Gastroesophageal sphincter (tissue), 4 donors: ENCODE measurements around the gene B9D1. TPM values are rescaled to one million over a fixed set of nuclear protein-coding genes. Genes with fewer than 3 reads are reported as not detected.

Experiments
- ATAC-seq: fragments of 150-250 bp; one replicate; pipeline ENCODE4 v1.9.1; 2016; ENCODE audit warnings: mild to moderate bottlenecking, moderate library complexity
- H3K27ac ChIP-seq, 4 donors: fragments of 200-600 bp; sonication (generic) in 3 of 4; 1 replicate in 3 of 4; 2 replicates in 1 of 4; pipeline ENCODE4 v1.5.1; 2016 to 2019
- H3K27me3 ChIP-seq: fragments of 200-600 bp; sonication (generic); one replicate; pipeline ENCODE4 v1.5.1; 2019
- H3K36me3 ChIP-seq, 2 donors: fragments of 200-600 bp; sonication (generic); one replicate each; pipeline ENCODE4 v1.5.1; 2019; ENCODE audit warnings: control low read depth in 1 of 2
- H3K4me1 ChIP-seq, 3 donors: fragments of 200-600 bp; sonication (generic); 1 replicate in 2 of 3; 2 replicates in 1 of 3; pipeline ENCODE4 v1.5.1; 2016 to 2019; ENCODE audit warnings: control low read depth in 2 of 3
- H3K4me3 ChIP-seq, 2 donors: fragments of 200-600 bp; sonication (generic); one replicate each; pipeline ENCODE4 v1.5.1; 2019; ENCODE audit warnings: mild to moderate bottlenecking in 1 of 2, moderate library complexity in 1 of 2
- H3K9me3 ChIP-seq, 3 donors: fragments of 200-600 bp; sonication (generic); one replicate each; pipeline ENCODE4 v1.5.1; 2017 to 2019; ENCODE audit warnings: control low read depth in 2 of 3
- EP300 ChIP-seq: sonication (generic); formaldehyde crosslinking; IDR thresholded peaks from one replicate; pipeline ENCODE4 v1.6.1; 2017; ENCODE audit warnings: antibody characterized with exemption, mild to moderate bottlenecking
- POLR2A ChIP-seq, 2 donors: fragments of 450-650 bp; IDR thresholded peaks; one replicate each; pipeline ENCODE4 v1.6.1; 2017; ENCODE audit warnings: antibody characterized with exemption in 2 of 2, mild to moderate bottlenecking in 2 of 2, moderate library complexity in 1 of 2
- POLR2AphosphoS5 ChIP-seq: sonication (generic); formaldehyde crosslinking; IDR thresholded peaks from one replicate; pipeline ENCODE4 v1.6.1; 2017; ENCODE audit warnings: antibody characterized with exemption
- WGBS, 2 donors: methylation state at CpG; one replicate each; pipeline ENCODE4 v1.1.5; 2018; ENCODE audit warnings: low coverage in 1 of 2; 5-methylcytosine and 5-hydroxymethylcytosine counted together
- total RNA-seq, 4 donors: library from RNA; depleted of rRNA; stranded (reverse); fragments of >200 nt; gene quantifications; one replicate each; pipeline ENCODE4 v1.1.0, GENCODE V29; 2016
- TF ChIP-seq, protein P1 (sequence below), 4 experiments: fragments of 200-600 bp in 2 of 4; fragments of 450-650 bp in 2 of 4; sonication (generic) in 1 of 4; IDR thresholded peaks; one replicate each; pipeline ENCODE4 v1.5.1; 2017 to 2019; ENCODE audit warnings: antibody characterized with exemption in 4 of 4, mild to moderate bottlenecking in 2 of 4, moderate library complexity in 2 of 4

The B9D1 gene, protein sequence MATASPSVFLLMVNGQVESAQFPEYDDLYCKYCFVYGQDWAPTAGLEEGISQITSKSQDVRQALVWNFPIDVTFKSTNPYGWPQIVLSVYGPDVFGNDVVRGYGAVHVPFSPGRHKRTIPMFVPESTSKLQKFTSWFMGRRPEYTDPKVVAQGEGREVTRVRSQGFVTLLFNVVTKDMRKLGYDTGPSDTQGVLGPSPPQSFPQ
- total RNA-seq: 10 to 100 TPM; 10.5 to 30.2 (median 16.2) TPM

DNA sequence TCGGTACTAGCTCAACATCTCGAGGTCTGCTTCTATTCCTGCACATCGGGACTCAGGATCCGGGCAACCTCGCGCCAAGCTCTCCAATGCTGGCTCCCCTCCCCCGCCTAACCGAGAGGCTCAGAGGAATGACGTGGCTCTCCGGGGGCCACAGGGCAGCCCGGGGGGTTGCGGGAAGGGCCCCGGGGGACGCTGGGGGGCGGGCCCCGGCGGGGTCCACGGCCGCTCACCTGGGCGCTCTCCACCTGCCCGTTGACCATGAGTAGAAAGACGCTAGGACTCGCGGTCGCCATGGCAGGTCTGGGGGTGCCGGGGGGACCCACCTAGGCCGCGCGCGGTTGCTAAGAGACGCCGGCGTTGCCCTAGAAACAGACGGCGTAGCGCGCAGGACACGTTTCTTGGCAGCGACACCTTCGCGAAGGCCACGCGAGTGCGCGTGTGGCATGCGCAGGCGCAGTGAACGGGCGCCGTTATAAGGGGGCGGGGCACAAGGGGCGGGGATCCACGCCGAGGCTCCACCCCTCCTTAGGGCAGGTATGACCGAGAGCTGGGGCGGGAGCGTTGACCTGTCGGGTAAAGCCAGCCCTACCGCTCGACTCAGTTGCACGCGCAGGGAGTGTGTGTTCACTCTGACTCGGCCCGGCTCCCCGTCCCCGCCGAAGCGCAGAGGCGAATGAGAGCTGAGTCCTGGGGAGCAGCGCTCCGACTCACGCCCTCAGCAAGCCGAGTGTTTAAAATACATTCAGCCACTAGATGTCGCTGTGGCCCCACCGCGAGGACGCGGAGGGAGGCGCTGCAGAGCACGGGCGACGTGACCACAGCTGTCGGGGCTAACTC lies at the start of gene B9D1:
B9D1 (minus strand) TSS at position 447 of the 837 bp plus-strand sequence; CDS start at position 293, 154 bp downstream.
- peak; percentile 95 for ATAC-seq
- 0% methylated on average over 8 of the region's 83 CpGs; no CpG with 5 or more reads in 1 of the 2 donors for WGBS, 2 donors
- H3K4me1 ChIP-seq: peaks cover 0 to 21% (median 9%) of the 10 kb centered on the region in 3 donors
- TF ChIP-seq EP300: no peak
- TF ChIP-seq, protein P1, sequence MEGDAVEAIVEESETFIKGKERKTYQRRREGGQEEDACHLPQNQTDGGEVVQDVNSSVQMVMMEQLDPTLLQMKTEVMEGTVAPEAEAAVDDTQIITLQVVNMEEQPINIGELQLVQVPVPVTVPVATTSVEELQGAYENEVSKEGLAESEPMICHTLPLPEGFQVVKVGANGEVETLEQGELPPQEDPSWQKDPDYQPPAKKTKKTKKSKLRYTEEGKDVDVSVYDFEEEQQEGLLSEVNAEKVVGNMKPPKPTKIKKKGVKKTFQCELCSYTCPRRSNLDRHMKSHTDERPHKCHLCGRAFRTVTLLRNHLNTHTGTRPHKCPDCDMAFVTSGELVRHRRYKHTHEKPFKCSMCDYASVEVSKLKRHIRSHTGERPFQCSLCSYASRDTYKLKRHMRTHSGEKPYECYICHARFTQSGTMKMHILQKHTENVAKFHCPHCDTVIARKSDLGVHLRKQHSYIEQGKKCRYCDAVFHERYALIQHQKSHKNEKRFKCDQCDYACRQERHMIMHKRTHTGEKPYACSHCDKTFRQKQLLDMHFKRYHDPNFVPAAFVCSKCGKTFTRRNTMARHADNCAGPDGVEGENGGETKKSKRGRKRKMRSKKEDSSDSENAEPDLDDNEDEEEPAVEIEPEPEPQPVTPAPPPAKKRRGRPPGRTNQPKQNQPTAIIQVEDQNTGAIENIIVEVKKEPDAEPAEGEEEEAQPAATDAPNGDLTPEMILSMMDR (IDR thresholded peaks at IDR 0.05): peak in 3 of 4 experiments; percentile 97 to 99 (median 99)
- TF ChIP-seq POLR2A (IDR thresholded peaks at IDR 0.05): peak; percentile 6 to 31
- TF ChIP-seq POLR2AphosphoS5: peak; percentile 67
- H3K36me3 ChIP-seq: peaks cover 0 to 17% of the 10 kb centered on the region in 2 donors
- H3K9me3 ChIP-seq: no peaks in the 10 kb centered on the region
- H3K27me3 ChIP-seq: no peaks in the 10 kb centered on the region
- H3K27ac ChIP-seq: peak within 1 kb of the TSS; percentile 13 to 90 (median 88)
- H3K4me3 ChIP-seq: peak within 1 kb of the TSS; percentile 50 to 84

DNA sequence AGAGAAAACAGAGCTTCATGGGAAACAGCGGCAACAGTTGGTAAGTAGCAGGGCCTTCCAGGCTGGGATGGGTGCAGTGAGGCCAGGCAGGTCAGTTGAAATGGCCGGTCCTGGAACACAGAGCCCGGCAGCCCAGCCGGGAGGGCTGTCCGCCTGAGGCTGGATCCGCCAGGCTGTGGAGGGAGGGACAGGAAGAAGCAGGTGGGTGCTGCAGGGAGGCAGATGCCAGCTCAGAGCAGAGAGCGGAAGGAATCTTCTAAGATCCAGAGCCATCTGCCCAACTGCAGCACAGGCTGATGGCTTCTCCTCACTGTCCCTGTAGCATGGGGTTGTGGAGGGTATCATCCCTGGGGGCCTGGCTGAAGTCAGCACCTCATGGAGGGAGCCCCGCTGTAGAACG lies 49.1 kb upstream of the B9D1 start:
- Histone ChIP-seq H3K36me3 (no peaks in the 10 kb centered on the region), H3K4me1 (peaks cover 0 to 16% (median 0%) of the 10 kb centered on the region in 3 donors), H3K27me3 (no peaks in the 10 kb centered on the region), H3K9me3 (no peaks in the 10 kb centered on the region), H3K27ac (peak overlapping the region in 1 of 4 donors; percentile 36), H3K4me3 (peak overlapping the region in 1 of 2 donors; percentile 42)
- WGBS, 2 donors: 36% methylated on average over 5 of the region's 9 CpGs; no CpG with 5 or more reads in 1 of the 2 donors
- ATAC-seq: no peak
- no peak for TF ChIP-seq POLR2A (IDR thresholded peaks at IDR 0.05)
- TF ChIP-seq POLR2AphosphoS5: no peak
- no peak for TF ChIP-seq EP300
- TF ChIP-seq, protein P1 (IDR thresholded peaks at IDR 0.05): no peak

DNA sequence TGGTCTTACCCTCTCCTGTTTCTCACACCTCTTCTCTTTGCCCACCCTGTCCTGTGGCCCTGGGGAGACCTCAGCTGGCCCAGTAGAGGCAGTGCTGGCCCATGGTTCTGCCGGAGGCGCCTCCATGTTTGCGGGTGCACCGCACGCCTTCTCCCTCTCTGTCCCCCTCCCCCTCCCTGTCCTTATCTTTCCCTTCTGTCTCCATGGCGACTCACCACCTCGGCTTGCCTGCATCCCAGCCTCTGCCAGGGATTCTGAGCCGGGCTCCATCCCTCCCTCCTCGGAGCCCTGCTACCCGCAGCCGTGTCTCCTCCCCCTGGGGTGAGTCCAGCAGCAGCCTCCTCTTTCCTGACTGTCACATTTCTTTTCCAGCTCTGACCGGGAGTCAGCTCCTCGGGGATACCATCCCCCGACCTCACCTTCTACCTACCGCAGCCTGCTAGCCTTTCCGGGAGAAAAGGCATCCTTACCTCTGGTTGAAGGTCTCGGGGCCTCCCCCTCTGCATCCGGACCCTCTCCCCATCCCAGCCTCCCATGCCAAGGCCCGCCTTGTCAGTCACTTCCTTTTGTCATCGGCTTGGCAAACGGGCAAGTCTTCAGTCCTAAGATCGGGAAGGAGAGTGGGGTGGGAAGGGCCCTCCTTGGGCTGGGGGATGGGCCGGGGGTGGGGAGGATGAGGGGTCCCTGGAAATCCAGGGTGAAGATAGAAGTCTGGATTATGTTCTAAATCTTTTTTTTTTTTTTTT lies 48.5 kb upstream of the B9D1 start, which contains the start of gene RNF112:
RNF112 (plus strand) TSS at position 358 of the 746 bp plus-strand sequence; CDS start at position 535, 177 bp downstream.
- no peaks in the 10 kb centered on the region for H3K36me3 ChIP-seq
- H3K9me3 ChIP-seq: no peaks in the 10 kb centered on the region
- 8 to 60% methylated on average over 6 to 19 of the region's 23 CpGs for whole genome bisulfite sequencing, 2 donors
- H3K27ac ChIP-seq: peak within 1 kb of the TSS in 2 of 4 donors; percentile 14 to 36
- no peaks in the 10 kb centered on the region for H3K27me3 ChIP-seq
- TF ChIP-seq, protein P1 (IDR thresholded peaks at IDR 0.05): peak in 3 of 4 experiments; percentile 12 to 40 (median 38)
- no peak for TF ChIP-seq EP300
- peak; percentile 30 for ATAC-seq
- peak within 1 kb of the TSS in 1 of 2 donors; percentile 42 for H3K4me3 ChIP-seq
- H3K4me1 ChIP-seq: peaks cover 0 to 16% (median 0%) of the 10 kb centered on the region in 3 donors

DNA sequence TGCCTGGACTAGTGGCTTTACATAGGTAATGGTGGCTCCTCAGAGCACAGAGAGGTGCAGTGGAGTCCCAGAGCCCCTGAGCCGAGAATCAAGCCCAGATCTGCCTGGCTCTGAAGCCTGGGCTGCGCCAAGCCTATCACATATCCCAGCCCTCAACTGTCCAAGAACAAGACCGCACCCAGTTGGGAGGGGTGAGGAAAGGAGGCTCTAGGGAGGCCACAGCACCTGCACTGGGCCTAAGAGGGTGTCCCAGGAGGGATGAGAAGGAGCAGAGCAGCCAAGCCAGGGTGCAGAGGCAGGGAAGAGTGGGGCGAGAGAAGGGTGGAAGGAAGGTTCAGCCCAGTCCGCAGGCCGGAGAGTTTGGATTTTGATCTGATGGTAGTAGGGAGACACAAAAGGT lies 47.6 kb upstream of the B9D1 start:
- Histone ChIP-seq H3K27me3 (no peaks in the 10 kb centered on the region), H3K9me3 (no peaks in the 10 kb centered on the region), H3K4me1 (peaks cover 0 to 16% (median 0%) of the 10 kb centered on the region in 3 donors), H3K27ac (no peak overlapping the region), H3K36me3 (no peaks in the 10 kb centered on the region), H3K4me3 (no peak overlapping the region)
- WGBS, 2 donors: 78 to 84% methylated on average over 4 of the region's 6 CpGs
- TF ChIP-seq EP300 (no peak), POLR2AphosphoS5 (no peak), POLR2A (IDR thresholded peaks at IDR 0.05) (no peak)
- TF ChIP-seq, protein P1 (IDR thresholded peaks at IDR 0.05): no peak
- ATAC-seq: no peak
